ENCODE measurements around the gene ALLC. TPM values are rescaled to one million over a fixed set of nuclear protein-coding genes. Genes with fewer than 3 reads are reported as not detected.

ALLC gene
- total RNA-seq, 1 donor: under 0.01 TPM

DNA sequence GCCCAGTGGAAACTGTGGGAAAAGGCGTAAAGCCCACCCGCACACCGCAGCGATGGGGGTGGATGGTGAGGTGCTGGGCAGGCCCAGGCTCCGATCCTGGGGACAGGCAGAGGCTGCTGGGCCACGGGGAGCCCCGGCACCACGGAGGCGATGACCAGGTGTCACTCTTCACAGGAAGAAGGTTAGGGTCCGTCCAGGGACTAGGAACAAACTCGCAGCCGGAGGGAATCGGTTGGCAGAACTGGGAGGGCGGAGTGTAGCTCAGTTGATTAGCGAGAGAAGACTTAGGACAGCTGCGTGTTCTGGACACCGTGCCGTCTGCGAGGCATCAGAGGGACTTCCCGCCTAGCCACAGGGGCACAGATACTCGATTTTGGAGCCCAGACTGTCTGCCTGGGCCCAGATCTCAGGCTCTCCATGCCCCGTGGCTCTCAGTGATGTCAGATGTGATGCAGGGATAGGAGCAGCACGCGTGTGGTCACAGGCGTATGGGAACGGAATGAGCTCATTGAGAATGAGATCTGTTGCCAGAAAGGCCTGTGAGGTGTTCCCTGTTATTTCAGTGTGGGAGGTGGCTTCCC lies 16.1 kb upstream of the ALLC start:
- no peak for DNase-seq (ENCODE audit: low read depth)
- H3K4me3 ChIP-seq (ENCODE audit: low read depth, low read length): no peak overlapping the region
- TF ChIP-seq, protein P1, sequence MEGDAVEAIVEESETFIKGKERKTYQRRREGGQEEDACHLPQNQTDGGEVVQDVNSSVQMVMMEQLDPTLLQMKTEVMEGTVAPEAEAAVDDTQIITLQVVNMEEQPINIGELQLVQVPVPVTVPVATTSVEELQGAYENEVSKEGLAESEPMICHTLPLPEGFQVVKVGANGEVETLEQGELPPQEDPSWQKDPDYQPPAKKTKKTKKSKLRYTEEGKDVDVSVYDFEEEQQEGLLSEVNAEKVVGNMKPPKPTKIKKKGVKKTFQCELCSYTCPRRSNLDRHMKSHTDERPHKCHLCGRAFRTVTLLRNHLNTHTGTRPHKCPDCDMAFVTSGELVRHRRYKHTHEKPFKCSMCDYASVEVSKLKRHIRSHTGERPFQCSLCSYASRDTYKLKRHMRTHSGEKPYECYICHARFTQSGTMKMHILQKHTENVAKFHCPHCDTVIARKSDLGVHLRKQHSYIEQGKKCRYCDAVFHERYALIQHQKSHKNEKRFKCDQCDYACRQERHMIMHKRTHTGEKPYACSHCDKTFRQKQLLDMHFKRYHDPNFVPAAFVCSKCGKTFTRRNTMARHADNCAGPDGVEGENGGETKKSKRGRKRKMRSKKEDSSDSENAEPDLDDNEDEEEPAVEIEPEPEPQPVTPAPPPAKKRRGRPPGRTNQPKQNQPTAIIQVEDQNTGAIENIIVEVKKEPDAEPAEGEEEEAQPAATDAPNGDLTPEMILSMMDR (IDR thresholded peaks at IDR 0.05; ENCODE audit: insufficient read depth, low read depth, low read length): no peak

DNA sequence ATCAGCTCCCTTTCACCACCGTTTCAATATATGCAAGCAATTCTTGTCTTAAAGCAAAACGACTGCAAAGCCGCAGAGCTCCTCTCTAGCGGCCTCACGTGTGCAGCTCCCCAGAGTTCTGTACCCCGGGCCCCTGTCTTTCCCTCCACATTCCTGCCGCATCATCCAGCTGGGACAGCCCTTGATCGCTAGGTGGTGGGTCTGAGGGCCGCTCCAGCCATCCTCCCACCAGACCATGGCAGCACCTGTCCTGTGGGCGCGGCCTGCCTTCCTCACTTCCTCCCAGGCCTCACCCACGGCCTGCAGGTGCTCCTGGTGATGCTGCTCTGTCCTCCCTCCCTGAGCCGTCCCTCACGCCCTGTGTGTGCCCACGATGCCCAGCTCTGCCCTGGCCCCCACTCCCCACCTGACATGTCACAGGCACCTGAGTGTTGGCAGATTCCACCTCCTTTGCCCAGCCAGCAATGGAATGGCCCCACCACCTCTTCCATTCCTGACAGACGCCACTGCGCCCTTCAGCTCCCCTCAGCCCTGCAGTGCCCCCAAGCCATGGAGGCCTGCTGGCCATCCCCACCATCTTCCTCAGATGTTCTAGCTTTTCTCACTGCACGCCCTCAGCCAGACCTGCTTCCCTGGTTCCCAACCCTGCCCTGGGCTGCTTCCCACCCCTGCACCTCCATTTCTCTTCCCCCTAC lies 15.3 kb upstream of the ALLC start:
- DNase-seq (ENCODE audit: low read depth): no peak
- TF ChIP-seq, protein P1 (IDR thresholded peaks at IDR 0.05; ENCODE audit: insufficient read depth, low read depth, low read length): no peak

DNA sequence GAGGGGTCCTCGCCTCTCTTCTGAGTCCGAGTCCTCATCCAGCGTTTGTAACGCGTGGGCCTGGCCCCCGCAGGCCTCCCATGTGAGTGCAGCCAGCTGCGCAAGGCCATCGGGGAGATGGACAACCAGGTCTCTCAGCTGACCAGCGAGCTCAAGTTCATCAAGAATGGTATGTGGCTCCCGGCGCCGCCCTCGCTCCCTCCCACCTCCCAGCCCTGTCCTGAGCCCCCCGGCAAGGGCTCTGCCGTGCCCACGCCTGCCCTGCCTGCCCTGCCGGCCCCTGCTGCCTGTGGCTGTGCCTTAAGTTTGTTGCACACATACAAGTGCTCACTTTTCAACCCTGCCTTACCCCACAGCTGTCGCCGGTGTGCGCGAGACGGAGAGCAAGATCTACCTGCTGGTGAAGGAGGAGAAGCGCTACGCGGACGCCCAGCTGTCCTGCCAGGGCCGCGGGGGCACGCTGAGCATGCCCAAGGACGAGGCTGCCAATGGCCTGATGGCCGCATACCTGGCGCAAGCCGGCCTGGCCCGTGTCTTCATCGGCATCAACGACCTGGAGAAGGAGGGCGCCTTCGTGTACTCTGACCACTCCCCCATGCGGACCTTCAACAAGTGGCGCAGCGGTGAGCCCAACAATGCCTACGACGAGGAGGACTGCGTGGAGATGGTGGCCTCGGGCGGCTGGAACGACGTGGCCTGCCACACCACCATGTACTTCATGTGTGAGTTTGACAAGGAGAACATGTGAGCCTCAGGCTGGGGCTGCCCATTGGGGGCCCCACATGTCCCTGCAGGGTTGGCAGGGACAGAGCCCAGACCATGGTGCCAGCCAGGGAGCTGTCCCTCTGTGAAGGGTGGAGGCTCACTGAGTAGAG lies 14.4 kb upstream of the ALLC start:
- TF ChIP-seq, protein P1 (IDR thresholded peaks at IDR 0.05; ENCODE audit: insufficient read depth, low read depth, low read length): no peak
- H3K4me3 ChIP-seq (ENCODE audit: low read depth, low read length): no peak overlapping the region
- no peak for DNase-seq (ENCODE audit: low read depth)

More for the DNA sequence above, 15.3 kb upstream of the ALLC start:
- H3K4me3 ChIP-seq (ENCODE audit: low read depth, low read length): no peak overlapping the region

DNA sequence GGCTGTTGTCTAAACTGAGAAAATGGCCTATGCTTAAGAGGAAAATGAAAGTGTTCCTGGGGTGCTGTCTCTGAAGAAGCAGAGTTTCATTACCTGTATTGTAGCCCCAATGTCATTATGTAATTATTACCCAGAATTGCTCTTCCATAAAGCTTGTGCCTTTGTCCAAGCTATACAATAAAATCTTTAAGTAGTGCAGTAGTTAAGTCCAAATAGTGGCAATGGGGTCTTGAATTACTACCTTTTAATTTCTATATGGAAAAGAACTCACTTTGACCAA lies 13.8 kb upstream of the ALLC start:
- TF ChIP-seq, protein P1 (IDR thresholded peaks at IDR 0.05; ENCODE audit: insufficient read depth, low read depth, low read length): no peak
- H3K4me3 ChIP-seq (ENCODE audit: low read depth, low read length): no peak overlapping the region
- no peak for DNase-seq (ENCODE audit: low read depth)

DNA sequence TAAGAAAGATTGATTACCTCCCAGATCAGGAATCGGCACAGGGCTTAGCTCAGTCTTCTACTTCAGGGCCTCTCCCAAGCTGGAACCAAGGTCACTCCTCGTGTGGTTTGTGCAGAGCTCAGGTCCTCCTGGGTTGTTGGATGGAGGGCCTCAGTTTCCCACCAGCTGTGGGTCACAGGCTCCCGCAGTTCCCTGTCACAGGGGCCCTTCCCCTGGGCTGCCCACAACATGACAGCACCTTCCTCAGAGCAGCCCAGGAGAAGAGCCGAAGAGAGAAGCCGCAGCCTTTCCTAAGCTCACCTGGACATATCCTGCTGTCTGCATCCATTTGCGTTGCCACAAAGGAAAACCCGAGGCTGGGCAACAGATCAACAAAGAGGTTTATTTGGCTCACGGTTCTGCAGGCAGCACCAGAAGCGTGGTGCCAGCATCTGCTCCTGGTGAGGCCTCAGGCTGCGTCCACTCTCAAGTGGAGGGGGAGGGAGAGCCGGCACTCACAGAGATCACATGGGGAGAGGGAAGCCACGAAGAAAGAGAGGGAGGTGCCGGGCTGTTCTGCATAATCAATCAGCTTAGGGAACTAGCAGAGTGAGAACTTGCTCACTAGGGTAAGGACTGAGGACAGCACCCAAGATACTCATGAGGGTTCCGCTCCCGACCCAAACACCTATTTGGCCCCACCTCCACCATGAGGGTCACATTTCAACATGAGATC lies 13.0 kb upstream of the ALLC start:
- TF ChIP-seq, protein P1 (IDR thresholded peaks at IDR 0.05; ENCODE audit: insufficient read depth, low read depth, low read length): no peak
- no peak overlapping the region for H3K4me3 ChIP-seq (ENCODE audit: low read depth, low read length)
- no peak for DNase-seq (ENCODE audit: low read depth)

DNA sequence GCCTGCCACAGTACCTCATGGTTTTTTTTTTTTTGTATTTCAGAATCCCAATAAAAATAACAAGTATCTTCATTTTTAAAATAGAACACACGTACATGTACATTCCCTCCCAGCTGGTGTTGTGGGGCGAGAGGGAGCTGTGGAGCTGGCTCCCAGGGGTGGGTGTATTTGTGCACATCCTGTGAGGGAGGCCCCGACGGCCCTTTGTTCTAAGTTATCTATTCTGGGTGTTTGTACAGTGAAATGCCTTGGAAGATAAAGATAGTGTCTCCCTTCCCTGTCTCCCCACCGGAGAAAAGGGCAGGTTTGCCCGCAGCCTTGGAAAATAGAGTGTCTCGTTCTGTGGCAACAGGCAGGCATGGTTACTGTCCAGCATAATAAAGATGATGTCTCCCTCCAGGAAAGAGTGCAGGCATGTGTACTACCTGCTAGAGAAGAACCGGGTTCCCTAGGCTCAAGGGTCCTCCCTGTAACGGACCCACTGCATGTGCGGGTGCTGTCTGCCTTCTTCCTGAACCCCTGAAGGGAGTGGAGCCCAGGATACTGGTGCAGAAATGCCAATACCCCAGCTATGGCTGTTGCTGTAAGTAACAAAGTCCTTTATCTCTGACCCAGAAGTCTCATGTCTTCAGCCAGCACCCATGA lies 12.1 kb upstream of the ALLC start:
- DNase-seq (ENCODE audit: low read depth): no peak
- TF ChIP-seq, protein P1 (IDR thresholded peaks at IDR 0.05; ENCODE audit: insufficient read depth, low read depth, low read length): no peak
- no peak overlapping the region for H3K4me3 ChIP-seq (ENCODE audit: low read depth, low read length)
